Right cardiac atrium (tissue), 5 donors: ENCODE measurements around the gene HERC6. TPM values are rescaled to one million over a fixed set of nuclear protein-coding genes. Genes with fewer than 3 reads are reported as not detected.
"Not testable (repeated sequence)": the region's sequence is repeated elsewhere in the genome, so short reads cannot be mapped to it uniquely, and the experiment has no call there.

ENCODE experiments used
- ATAC-seq, 2 donors: fragments of 200-7000 bp; cut with Tn5 transposase; one replicate each; pipeline versions ENCODE4 v1.8.0 to v1.9.1; 2020; ENCODE audit warnings: moderate library complexity in 2 of 2, mild to moderate bottlenecking in 1 of 2
- DNase-seq, 3 donors: peaks; one replicate each; pipeline ENCODE4 v3.0.0-alpha.2; 2020
- H3K27ac ChIP-seq: one replicate; pipeline ENCODE4 v1.5.1; 2013; ENCODE audit warnings: mild to moderate bottlenecking, low read length, control low read depth, moderate library complexity
- H3K27me3 ChIP-seq: one replicate; pipeline ENCODE4 v1.6.1; 2013; ENCODE audit not compliant: control insufficient read depth, insufficient read depth
- H3K4me1 ChIP-seq: one replicate; pipeline ENCODE4 v1.6.1; 2013; ENCODE audit warnings: low read length; ENCODE audit not compliant: control insufficient read depth, insufficient read depth
- H3K4me3 ChIP-seq: one replicate; pipeline ENCODE4 v1.5.1; 2013; ENCODE audit warnings: low read length, control low read depth
- H3K9me3 ChIP-seq: one replicate; pipeline ENCODE4 v1.6.1; 2013; ENCODE audit warnings: low read length; ENCODE audit not compliant: control insufficient read depth
- whole genome bisulfite sequencing: extraction: QIAGEN DNeasy Blood & Tissue Kit; methylation state at CpG from one replicate; pipeline ENCODE4 v1.1.7; 2013; 5-methylcytosine and 5-hydroxymethylcytosine counted together
- intact Hi-C, 4 donors: fragments of 100-400 bp; cut with DNase I; formaldehyde crosslinking; loops; one replicate each; pipeline versions ENCODE4 v1.11.0 to v1.14.0; 2022 to 2023
- polyA plus RNA-seq: library from polyadenylated mRNA; stranded (reverse); fragments of 200-250 nt; gene quantifications from one replicate; pipeline ENCODE4 v1.2.3, GENCODE V29; 2013
- total RNA-seq, 4 donors: library from RNA; stranded (reverse); fragmentation: NEBNext Ultra II Directional; extraction: Animal tissue kit (Norgen Biotek cat#: 25700); gene quantifications; one replicate each; pipeline ENCODE4 v1.2.1, GENCODE V29; 2021
- donor health status: healthy with polysubstance abuse.
- donor health status: DM: no; HTN: yes; CAD: no.
- donor health status: DM: no; HTN: no; CAD: no.
- donor health status: DM: no; HTN: yes; CAD: no; lungs with severe emphysema.
- donor health status: DM: yes; HTN: yes; CAD: no.

The HERC6 gene
- total and polyA plus RNA-seq, 5 donors = 5.1 to 10.9 (median 9.8) TPM

DNA sequence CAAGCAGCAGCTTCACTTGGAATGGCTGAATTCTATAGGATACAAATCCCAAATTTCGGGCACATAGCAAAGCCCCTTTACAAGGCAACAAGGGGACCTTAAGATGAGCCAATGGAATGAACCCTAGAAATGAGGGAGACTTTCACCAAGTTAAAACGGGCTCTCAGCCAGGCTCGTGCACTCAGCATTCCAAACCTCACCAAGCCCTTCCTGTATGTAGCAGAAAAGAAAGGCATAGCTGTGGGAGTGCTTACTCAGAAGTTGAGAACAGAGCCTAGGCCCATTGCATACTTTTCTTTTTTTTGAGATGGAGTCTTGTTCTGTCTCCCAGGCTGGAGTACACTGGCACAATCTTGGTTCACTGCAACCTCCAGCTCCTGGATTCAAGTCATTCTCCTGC is 67.5 kb downstream of the HERC6 start:
- ATAC-seq = peak in 1 of 2 donors; percentile 71
- Histone ChIP-seq H3K4me3 (no peak overlapping the region), H3K4me1 (no peaks in the 10 kb centered on the region), H3K9me3 (no peaks in the 10 kb centered on the region), H3K27me3 (no peaks in the 10 kb centered on the region), H3K27ac (no peak overlapping the region)
- no peak for DNase-seq
- WGBS = 64% methylated on average over 3 of the region's 3 CpGs
- intact Hi-C loops = no loop called here

DNA sequence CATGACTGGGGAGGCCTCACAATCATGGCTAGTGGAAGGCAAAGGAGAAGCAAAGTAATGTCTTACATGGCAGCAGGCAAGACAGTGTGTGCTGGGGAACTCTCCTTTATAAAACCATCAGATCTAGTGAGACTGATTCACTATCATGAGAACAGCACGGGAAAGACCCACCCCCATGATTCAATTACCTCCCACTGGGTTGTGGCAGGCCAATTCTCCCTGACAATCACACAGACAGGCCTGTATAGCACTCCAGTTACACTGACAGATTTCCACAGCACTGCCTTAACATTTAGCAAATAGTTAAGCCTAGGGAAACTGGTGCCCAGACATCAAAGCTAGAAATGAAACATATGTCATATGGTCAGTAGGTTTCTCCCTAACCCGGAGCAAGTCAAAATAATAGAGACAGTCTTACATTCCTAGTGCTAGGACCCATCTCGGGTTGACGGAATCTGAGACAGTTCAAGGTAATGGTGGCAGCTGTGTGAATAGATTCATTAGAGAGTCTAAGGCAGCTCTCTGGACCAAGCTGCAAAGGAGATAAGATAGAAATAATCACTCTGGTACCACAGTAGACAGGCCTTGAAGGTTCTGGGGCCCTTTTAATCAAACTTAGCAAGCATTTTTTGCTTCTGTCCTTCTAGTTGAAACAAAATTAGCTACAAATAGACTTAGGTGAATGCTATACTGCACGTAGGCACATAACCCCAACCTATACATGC is 68.9 kb downstream of the HERC6 start:
- WGBS = 79% methylated on average over 5 of the region's 5 CpGs
- Histone ChIP-seq H3K27ac (no peak overlapping the region), H3K4me1 (no peaks in the 10 kb centered on the region), H3K27me3 (no peaks in the 10 kb centered on the region), H3K9me3 (no peaks in the 10 kb centered on the region), H3K4me3 (no peak overlapping the region)
- ATAC-seq (no peak), DNase-seq (no peak)
- intact Hi-C loops = no loop called here

DNA sequence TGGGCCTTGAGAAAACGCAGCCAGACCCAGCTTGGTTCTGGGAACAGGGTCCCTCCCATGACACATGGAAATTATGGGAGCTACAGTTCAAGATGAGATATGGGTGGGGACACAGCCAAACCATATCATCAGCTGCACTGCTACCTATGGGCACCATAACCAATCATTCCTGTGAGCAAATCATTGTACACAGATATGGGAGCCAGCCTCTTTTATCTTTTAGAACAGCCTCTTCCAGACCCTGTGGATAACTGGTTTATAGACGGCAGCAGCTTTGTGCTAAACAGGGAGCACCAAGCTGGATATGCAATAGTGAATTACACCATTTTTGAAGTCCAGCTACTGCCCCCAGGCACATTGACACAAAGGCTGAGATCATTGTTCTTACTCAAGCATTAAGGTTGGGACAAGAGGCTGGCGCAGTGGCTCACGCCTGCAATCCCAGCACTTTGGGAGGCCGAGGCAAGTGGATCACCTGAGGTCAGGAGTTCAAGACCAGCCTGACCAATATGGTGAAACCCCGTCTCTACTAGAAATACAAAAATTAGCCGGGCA is 69.6 kb downstream of the HERC6 start:
- DNase-seq, H3K27me3 ChIP-seq, H3K9me3 ChIP-seq, H3K4me3 ChIP-seq, H3K27ac ChIP-seq, ATAC-seq, intact Hi-C loops, H3K4me1 ChIP-seq: not testable (repeated sequence)
- WGBS = 94% methylated on average over 7 of the region's 7 CpGs

DNA sequence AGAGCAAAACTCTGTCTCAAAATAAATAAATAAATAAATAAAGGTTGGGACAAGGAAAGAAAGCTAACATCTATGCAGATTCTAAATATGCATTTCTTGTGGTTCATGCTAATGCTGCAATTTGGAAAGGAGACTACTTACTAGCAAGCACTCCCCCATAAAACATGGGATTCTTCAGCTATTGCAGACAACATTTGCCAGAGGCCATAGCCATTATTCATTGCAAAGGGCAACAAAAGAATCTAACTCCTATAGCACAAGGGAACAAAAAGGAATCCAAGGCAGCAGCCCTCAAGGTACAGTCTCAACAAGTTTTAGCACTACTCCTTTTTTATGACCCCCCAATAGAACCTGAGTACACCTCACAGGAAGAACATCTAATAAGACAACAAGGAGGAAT is 70.2 kb downstream of the HERC6 start:
- ATAC-seq (no peak), DNase-seq (no peak)
- Histone ChIP-seq H3K4me3 (no peak overlapping the region), H3K27ac (no peak overlapping the region), H3K4me1 (no peaks in the 10 kb centered on the region), H3K27me3 (no peaks in the 10 kb centered on the region), H3K9me3 (no peaks in the 10 kb centered on the region)
- intact Hi-C loops = no loop called here

DNA sequence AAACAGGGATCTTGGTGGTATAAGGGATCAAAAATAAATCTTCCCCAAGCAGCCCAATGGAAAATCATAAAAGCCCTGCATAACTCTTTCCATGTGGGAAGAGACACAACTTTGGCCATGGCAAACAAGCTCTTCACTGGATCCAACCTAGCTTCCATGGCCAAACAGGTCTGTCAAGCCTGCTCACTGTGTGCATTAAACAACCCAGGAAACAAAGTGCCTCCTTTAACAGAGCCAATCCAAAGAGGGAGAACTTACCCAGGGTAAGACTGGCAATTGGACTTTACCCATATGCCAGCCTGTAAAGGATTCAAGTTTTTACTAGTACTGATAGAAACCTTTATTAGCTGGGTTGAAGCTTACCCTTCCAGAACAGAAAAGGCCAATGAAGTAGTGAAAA is 70.6 kb downstream of the HERC6 start:
- no peak overlapping the region for H3K4me3 ChIP-seq
- no peaks in the 10 kb centered on the region for H3K27me3 ChIP-seq
- intact Hi-C loops = no loop called here
- no peak overlapping the region for H3K27ac ChIP-seq
- ATAC-seq (no peak), DNase-seq (no peak)
- H3K4me1 ChIP-seq = no peaks in the 10 kb centered on the region
- H3K9me3 ChIP-seq = no peaks in the 10 kb centered on the region

DNA sequence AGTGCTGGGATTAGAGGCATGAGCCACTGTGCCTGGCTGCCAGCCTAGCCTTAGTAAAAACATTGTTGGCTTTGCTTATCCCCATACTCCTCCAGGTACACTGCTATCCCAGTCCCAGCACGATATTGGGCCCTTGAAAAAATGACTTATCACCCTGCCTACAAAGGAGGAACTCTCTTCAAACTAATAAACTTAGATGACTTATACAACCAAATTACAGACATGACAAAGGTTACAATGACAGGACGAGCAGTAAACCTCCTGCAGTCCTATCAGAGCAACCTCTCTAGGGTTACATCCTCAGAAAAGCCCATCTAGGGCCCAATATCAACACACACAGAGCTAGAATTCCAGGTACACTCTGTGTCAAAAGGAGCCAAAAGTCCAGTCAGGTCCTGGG is 72.6 kb downstream of the HERC6 start:
- ATAC-seq (no peak), DNase-seq (no peak)
- no peaks in the 10 kb centered on the region for H3K27me3 ChIP-seq
- no peaks in the 10 kb centered on the region for H3K4me1 ChIP-seq
- H3K9me3 ChIP-seq = no peaks in the 10 kb centered on the region
- intact Hi-C loops = loop anchor here in 2 of 4 donors (10.0 kb wide), 2 partner anchors 226 to 236 kb away; no protein-coding TSS in a partner anchor
- WGBS = 87% methylated on average over 2 of the region's 2 CpGs
- H3K4me3 ChIP-seq = no peak overlapping the region
- H3K27ac ChIP-seq = no peak overlapping the region

DNA sequence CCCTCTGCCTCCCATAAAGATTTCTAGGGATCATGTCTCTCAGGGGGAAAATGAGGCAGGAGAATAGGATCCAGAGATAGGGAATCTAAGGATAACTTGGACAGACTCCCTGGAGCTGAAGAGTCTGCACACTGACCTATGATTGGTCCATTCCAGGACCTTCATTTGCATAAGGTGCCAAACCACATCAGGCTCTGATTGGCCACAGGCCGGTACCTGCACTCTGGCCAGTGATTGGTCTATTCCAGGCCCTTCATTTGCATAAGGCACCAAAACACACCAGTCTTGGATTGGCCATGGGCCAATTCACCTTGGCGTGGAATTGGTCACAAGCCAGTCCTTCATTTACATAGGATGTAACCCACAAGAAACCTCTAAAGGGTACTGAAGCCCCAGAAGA is 74.3 kb downstream of the HERC6 start:
- ATAC-seq (no peak), DNase-seq (no peak)
- Histone ChIP-seq H3K4me1 (no peaks in the 10 kb centered on the region), H3K27ac (no peak overlapping the region), H3K27me3 (no peaks in the 10 kb centered on the region), H3K4me3 (no peak overlapping the region), H3K9me3 (no peaks in the 10 kb centered on the region)
- intact Hi-C loops = loop anchor here in 2 of 4 donors (10.0 kb wide), 2 partner anchors 228 to 238 kb away; no protein-coding TSS in a partner anchor
- 87% methylated on average over 2 of the region's 2 CpGs for WGBS

DNA sequence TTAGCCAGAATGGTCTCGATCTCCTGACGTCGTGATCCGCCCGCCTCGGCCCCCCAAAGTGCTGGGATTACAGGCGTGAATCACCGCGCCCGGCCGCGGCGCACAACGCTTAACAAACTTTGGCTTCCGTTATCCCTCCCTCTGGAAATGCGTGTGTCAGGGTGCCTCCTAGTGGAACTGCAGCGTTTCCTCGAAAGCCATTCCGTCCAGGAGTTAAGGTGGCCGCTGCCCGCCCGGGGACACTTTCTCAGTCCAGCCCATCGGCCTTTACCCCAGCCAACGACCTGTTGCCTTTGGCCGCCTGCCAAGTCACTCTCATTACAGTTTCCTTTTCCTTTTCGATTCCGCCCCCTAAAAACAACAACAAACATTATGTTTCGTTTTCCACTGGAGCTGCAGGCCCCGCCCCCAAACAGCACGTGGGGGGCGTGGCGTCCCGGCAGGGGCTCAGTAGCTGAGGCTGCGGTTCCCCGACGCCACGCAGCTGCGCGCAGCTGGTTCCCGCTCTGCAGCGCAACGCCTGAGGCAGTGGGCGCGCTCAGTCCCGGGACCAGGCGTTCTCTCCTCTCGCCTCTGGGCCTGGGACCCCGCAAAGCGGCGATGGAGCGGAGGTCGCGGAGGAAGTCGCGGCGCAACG is 78.1 kb downstream of the HERC6 start, which contains the start of gene HERC5:
Gene HERC5 (plus strand): TSS at position 450 of the 637 bp plus-strand sequence. CDS start 151 bp downstream, at position 601.
- peak; percentile 96 for ATAC-seq
- intact Hi-C loops = loop anchor here in 2 of 4 donors (10.0 kb wide), 2 partner anchors 232 to 242 kb away; no protein-coding TSS in a partner anchor
- WGBS = 1% methylated on average over 57 of the region's 57 CpGs

DNA sequence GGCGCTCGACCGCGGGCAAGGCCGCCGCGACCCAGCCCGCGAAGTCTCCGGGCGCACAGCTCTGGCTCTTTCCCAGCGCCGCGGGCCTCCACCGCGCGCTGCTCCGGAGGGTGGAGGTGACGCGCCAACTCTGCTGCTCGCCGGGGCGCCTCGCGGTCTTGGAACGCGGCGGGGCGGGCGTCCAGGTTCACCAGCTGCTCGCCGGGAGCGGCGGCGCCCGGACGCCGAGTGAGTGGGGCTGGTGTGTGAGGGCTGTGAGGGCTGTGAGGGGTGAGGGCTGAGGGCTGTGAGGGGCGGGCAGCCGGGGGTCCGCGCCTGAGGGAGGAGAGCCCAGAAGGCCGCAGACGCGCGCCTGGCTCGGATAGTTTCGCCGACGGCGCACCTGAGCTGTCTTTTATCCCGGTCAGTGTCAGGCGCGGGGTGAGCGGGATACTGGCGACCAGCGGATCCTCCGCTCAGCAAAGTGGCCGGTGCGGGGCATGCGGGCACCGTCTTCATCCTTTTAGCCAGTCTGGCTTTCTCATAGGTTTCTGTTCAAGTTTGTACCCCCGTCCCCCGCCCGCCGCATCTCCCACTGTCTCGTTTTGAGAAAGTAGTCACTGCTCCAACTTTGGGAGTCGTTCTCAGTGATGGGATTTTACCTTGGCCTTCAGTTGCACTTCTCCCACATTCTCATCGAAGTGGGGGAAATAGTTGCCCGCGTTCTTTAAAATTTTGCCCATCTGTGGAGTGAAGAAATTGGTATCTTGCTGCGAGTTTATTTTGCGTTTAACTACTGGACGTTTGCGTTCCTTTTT is 78.9 kb downstream of the HERC6 start:
- intact Hi-C loops = loop anchor here in 2 of 4 donors (10.0 kb wide), 2 partner anchors 233 to 243 kb away; no protein-coding TSS in a partner anchor
- no peaks in the 10 kb centered on the region for H3K27me3 ChIP-seq
- peak; percentile 77 to 78 for ATAC-seq
- H3K27ac ChIP-seq = peak overlapping the region; percentile 26
- no peaks in the 10 kb centered on the region for H3K9me3 ChIP-seq
- H3K4me1 ChIP-seq = no peaks in the 10 kb centered on the region
- 4% methylated on average over 75 of the region's 75 CpGs for WGBS
- H3K4me3 ChIP-seq = peak overlapping the region; percentile 49
- DNase-seq = peak; percentile 50 to 83 (median 80)

More for the DNA sequence above, 78.1 kb downstream of the HERC6 start, which contains the start of gene HERC5:
- Histone ChIP-seq H3K4me3 (peak within 1 kb of the TSS; percentile 49), H3K4me1 (no peaks in the 10 kb centered on the region), H3K9me3 (no peaks in the 10 kb centered on the region), H3K27ac (peak within 1 kb of the TSS; percentile 26), H3K27me3 (no peaks in the 10 kb centered on the region)
- DNase-seq = peak; percentile 95 to 97 (median 96)

DNA sequence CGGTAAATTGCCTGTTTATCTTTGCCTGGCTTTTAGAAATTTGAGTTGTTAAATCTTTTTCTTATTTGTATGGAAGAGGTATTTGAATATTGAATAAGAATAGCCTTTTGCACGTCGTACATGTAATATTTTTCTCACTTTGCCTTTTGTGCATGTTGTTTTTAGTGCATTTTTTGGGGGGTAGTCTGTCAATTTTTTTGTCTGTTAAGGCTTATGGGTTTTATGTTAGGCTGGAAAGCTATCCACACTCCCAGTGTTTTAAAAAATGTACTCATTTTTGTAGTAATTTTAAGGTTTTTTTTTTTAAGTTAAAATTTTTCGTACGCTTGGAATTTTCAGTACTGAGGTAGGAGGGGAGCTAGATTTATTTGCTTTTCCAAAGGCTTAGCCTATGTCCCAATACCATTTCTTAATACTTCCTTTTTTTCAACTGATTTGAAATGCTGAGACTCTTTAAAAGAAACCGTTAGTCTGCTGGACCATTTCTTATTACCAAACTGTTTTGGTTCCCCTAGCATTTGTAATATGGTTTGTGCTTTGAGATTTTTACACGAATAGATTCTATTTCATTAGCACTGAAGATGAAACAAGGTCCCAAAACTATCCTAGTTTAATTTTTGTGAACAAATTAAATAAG is 79.6 kb downstream of the HERC6 start:
- H3K4me1 ChIP-seq = no peaks in the 10 kb centered on the region
- no peak overlapping the region for H3K27ac ChIP-seq
- DNase-seq (no peak), ATAC-seq (no peak)
- intact Hi-C loops = loop anchor here in 2 of 4 donors (10.0 kb wide), 2 partner anchors 233 to 243 kb away; no protein-coding TSS in a partner anchor
- H3K4me3 ChIP-seq = peak overlapping the region; percentile 49
- H3K27me3 ChIP-seq = no peaks in the 10 kb centered on the region
- 41% methylated on average over 7 of the region's 7 CpGs for WGBS
- no peaks in the 10 kb centered on the region for H3K9me3 ChIP-seq
